Ascending aorta (tissue), 2 donors: ENCODE measurements around the gene MTAP. TPM values are rescaled to one million over a fixed set of nuclear protein-coding genes. Genes with fewer than 3 reads are reported as not detected.

ENCODE experiments used
- DNase-seq, 2 donors: peaks; one replicate each; pipeline ENCODE4 v3.0.0-alpha.2; 2019; ENCODE audit warnings: low spot score in 2 of 2
- H3K27ac ChIP-seq, 2 donors: fragments of 200-600 bp; sonication (generic); one replicate each; pipeline ENCODE4 v1.5.1; 2016 to 2017; ENCODE audit warnings: mild to moderate bottlenecking in 1 of 2
- H3K27me3 ChIP-seq: fragments of 200-600 bp; sonication (generic); one replicate; pipeline ENCODE4 v1.5.1; 2017
- H3K36me3 ChIP-seq, 2 donors: fragments of 200-600 bp; sonication (generic); one replicate each; pipeline ENCODE4 v1.5.1; 2016
- H3K4me1 ChIP-seq, 2 donors: fragments of 200-600 bp; sonication (generic); one replicate each; pipeline ENCODE4 v1.5.1; 2016 to 2017; ENCODE audit warnings: mild to moderate bottlenecking in 1 of 2
- H3K4me3 ChIP-seq, 2 donors: fragments of 200-600 bp; sonication (generic); one replicate each; pipeline ENCODE4 v1.5.1; 2016 to 2017; ENCODE audit warnings: mild to moderate bottlenecking in 1 of 2
- H3K9me3 ChIP-seq, 2 donors: fragments of 200-600 bp; sonication (generic); one replicate each; pipeline ENCODE4 v1.5.1; 2016
- intact Hi-C: fragments of 100-400 bp; cut with DNase I; formaldehyde crosslinking; loops from one replicate; pipeline ENCODE4 v1.15.1; 2023
- total RNA-seq: library from RNA; depleted of rRNA; stranded (reverse); fragments of >200 nt; gene quantifications from one replicate; pipeline ENCODE4 v1.1.0, GENCODE V29; 2016
- TF ChIP-seq, protein P1 (sequence below), 3 experiments: fragments of 200-600 bp in 2 of 3; fragments of 450-650 bp in 1 of 3; sonication (generic) in 2 of 3; IDR thresholded peaks; one replicate each; pipeline ENCODE4 v1.5.1; 2016 to 2019; ENCODE audit warnings: antibody characterized with exemption in 3 of 3, mild to moderate bottlenecking in 1 of 3, moderate library complexity in 1 of 3

Gene MTAP
- total RNA-seq, 1 donor from 2014 or later = 34.7 TPM

DNA sequence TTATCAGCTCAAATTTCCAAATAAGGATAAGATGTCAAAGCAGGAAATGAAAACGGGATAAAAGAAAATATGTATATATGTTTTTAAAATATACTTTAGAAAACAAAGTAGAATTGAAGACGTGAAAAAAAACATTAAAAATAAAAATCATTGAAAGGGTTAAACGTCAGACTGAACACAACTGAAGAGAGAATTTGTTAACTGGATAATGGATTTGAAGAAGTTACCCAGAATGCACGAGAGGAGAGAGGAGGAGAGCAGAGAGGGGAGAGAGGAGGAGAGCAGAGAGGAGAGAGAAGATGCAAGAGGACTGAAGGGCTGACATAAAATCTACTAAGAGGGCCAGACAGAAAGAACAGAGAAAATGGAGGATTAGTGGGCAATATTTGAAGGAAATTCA is 103.8 kb downstream of the MTAP start:
- Histone ChIP-seq H3K27me3 (no peaks in the 10 kb centered on the region), H3K4me1 (no peaks in the 10 kb centered on the region), H3K27ac (no peak overlapping the region), H3K9me3 (peaks cover 22 to 78% of the 10 kb centered on the region in 2 donors), H3K4me3 (no peak overlapping the region), H3K36me3 (no peaks in the 10 kb centered on the region)
- intact Hi-C loops = no loop called here
- DNase-seq = no peak
- TF ChIP-seq, protein P1, sequence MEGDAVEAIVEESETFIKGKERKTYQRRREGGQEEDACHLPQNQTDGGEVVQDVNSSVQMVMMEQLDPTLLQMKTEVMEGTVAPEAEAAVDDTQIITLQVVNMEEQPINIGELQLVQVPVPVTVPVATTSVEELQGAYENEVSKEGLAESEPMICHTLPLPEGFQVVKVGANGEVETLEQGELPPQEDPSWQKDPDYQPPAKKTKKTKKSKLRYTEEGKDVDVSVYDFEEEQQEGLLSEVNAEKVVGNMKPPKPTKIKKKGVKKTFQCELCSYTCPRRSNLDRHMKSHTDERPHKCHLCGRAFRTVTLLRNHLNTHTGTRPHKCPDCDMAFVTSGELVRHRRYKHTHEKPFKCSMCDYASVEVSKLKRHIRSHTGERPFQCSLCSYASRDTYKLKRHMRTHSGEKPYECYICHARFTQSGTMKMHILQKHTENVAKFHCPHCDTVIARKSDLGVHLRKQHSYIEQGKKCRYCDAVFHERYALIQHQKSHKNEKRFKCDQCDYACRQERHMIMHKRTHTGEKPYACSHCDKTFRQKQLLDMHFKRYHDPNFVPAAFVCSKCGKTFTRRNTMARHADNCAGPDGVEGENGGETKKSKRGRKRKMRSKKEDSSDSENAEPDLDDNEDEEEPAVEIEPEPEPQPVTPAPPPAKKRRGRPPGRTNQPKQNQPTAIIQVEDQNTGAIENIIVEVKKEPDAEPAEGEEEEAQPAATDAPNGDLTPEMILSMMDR (IDR thresholded peaks at IDR 0.05) = no peak

DNA sequence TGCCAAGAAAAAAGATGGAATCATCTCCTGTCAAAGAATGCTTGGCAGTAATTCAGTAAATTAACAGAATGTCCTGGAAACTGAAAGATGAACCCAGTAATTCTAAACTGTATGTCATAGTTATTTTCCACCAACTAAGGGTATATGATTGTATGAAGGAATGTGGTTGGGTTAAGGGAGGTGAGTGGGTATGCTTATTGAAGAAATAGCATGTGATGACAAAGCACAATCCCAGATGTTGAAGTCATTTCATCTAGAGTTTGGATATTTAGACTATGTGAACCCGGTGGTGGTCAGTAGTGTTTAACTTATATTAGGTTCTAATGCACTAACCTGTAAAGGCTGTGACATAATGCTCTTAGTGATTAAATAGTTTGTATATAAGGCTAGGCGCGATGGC is 104.4 kb downstream of the MTAP start:
- intact Hi-C loops = no loop called here
- no peaks in the 10 kb centered on the region for H3K36me3 ChIP-seq
- no peak overlapping the region for H3K27ac ChIP-seq
- H3K27me3 ChIP-seq = no peaks in the 10 kb centered on the region
- H3K4me3 ChIP-seq = no peak overlapping the region
- no peaks in the 10 kb centered on the region for H3K4me1 ChIP-seq
- TF ChIP-seq, protein P1 (IDR thresholded peaks at IDR 0.05) = no peak
- H3K9me3 ChIP-seq = peaks cover 21 to 72% of the 10 kb centered on the region in 2 donors
- DNase-seq = no peak

DNA sequence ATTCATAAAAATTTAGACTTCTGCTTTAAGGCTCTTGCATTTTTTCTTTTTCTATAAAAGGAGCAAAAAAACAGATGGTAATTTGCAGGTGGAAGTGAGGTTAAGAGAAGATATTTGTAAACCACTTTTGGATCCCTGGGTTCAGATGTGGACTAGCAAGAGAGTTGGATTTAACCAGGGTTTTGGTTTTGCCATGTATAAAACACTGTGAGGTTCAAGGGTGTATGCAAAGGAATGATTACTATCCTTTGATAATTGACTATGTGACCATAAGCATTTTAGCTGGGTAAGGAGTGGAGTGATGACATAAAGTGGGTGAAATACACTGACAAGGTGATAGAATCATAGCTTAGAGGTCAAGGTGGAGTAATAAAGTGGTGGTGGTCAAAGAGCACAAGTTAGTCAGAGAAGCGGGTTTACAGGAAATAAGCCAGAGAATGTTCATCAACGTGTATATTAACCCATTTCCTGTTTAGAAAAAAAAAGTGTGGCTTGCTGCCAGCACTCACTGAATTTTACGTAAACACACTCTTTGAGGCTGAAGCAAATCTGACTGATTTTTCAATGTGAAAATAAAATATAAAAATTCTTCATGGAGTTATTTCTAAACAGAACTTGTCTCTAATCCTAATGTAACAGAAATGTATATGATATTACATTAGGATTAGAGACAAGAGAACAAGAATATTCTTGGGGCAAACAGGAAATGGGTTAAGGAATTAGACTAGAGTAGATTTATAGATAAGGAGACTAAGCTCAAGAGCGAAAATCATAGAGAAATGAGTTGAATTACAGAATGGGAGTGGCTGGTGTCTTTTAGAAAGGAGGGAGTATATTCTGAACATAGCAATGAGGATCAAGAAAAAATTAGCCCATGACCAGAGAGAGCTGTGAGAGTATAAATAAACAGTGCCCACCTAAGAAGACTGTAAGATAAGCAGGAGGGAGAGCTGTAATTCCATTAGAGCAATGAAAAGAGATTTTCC is 117.2 kb downstream of the MTAP start:
- Histone ChIP-seq H3K4me3 (no peak overlapping the region), H3K36me3 (no peaks in the 10 kb centered on the region), H3K9me3 (no peaks in the 10 kb centered on the region), H3K4me1 (no peaks in the 10 kb centered on the region), H3K27me3 (no peaks in the 10 kb centered on the region), H3K27ac (no peak overlapping the region)
- TF ChIP-seq, protein P1 (IDR thresholded peaks at IDR 0.05) = no peak
- intact Hi-C loops = no loop called here
- no peak for DNase-seq

DNA sequence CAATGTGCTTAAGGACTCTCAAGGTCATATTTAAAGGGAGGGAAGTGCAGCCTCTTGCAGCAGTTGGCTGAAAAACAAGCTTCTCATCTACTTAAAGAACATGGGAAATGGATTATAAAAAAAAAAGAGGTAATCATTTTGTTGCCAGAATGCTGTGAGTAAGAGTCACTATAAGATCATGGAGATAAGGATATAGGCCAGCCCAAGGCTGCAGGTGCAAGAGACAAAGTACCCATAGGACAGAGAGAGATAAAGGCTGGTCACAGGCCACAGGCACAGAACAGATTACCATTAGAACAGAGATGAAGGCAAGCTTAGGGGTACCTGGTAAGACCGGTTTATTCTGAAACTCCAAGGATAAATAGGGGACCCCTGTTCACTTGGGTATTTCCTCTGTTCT is 121.3 kb downstream of the MTAP start:
- no peak overlapping the region for H3K27ac ChIP-seq
- intact Hi-C loops = no loop called here
- H3K4me3 ChIP-seq = no peak overlapping the region
- no peaks in the 10 kb centered on the region for H3K9me3 ChIP-seq
- H3K27me3 ChIP-seq = no peaks in the 10 kb centered on the region
- no peaks in the 10 kb centered on the region for H3K36me3 ChIP-seq
- TF ChIP-seq, protein P1 (IDR thresholded peaks at IDR 0.05) = no peak
- no peak for DNase-seq
- no peaks in the 10 kb centered on the region for H3K4me1 ChIP-seq

DNA sequence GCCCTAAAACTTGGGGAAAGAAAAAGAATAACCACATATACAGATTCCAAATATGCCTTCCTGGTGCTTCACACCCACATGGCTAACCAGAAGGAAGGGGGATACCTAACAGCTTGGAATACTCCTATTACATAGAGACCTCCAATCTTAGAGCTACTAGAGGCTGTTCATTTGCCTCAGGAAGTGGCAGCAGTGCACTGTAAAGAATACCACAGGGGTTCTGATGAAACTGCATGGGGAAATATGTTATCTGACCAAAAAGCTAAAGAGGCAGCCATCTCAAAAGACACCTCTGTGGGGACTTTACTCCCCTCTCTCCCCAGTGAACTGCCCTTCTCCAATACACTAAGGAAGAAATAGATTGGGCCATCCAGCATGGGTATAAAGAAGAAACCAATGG is 125.3 kb downstream of the MTAP start:
- intact Hi-C loops = no loop called here

More for the DNA sequence above, 125.3 kb downstream of the MTAP start:
- Histone ChIP-seq H3K9me3 (no peaks in the 10 kb centered on the region), H3K36me3 (peaks cover 0 to 5% of the 10 kb centered on the region in 2 donors), H3K4me1 (no peaks in the 10 kb centered on the region), H3K4me3 (no peak overlapping the region), H3K27me3 (no peaks in the 10 kb centered on the region), H3K27ac (no peak overlapping the region)
- no peak for DNase-seq
- TF ChIP-seq, protein P1 (IDR thresholded peaks at IDR 0.05) = no peak
